Activated T-cell treated with anti-CD3 and anti-CD28 coated beads for 1 hour (primary cell): ENCODE measurements around the gene TRA2B.

Experiments
- DNase-seq: peaks from one replicate; pipeline ENCODE4 v3.0.0-alpha.2; 2020; ENCODE audit warnings: low read depth

TRA2B gene

GRCh38 chr3:185867650-185868049 is 70.2 kb downstream of the TRA2B start:
- DNase-seq: no peak

GRCh38 chr3:185866995-185867394 is 70.8 kb downstream of the TRA2B start:
- no peak for DNase-seq

GRCh38 chr3:185866555-185866954 is 71.3 kb downstream of the TRA2B start:
- no peak for DNase-seq
